K562 (cell line): ENCODE results near the gene ANKEF1. TPM values are rescaled to one million over a fixed set of nuclear protein-coding genes. Genes with fewer than 3 reads are reported as not detected.
A peak's percentile ranks its signal among the peaks of the same experiment; 100 is the strongest.

ENCODE experiments used
- ATAC-seq: fragments of 200-7000 bp; cut with Tn5 transposase; 3 replicates; pipeline ENCODE4 v1.9.1; 2020; ENCODE audit warnings: moderate library complexity
- BruUV-seq: library from RNA; stranded (reverse); fragments of 400-500 nt; replicated peaks from 2 replicates; lab custom pipeline; 2021; lab: Mats Ljungman, UMichigan
- CTCF ChIA-PET: fragments of 300-600 bp; formaldehyde crosslinking; extraction: SDS; loops from one replicate; lab custom pipeline; 2021; ENCODE audit warnings: low intra/inter-chr PET ratio; lab: Yijun Ruan, JAX
- POLR2A ChIA-PET: fragments of 300-600, 350-650 bp; sonication (Branson Sonifier 250); formaldehyde crosslinking; extraction: SDS; loops from one replicate; lab custom pipeline; 2021; ENCODE audit warnings: antibody characterized with exemption, inconsistent platforms; lab: Yijun Ruan, JAX
- DNase-seq, 4 experiments: peaks; one replicate each; pipeline versions ENCODE4 v3.0.0 to v3.0.0-alpha.2; 2011 to 2018; ENCODE audit warnings: low spot score in 3 of 4, mixed read lengths in 3 of 4; ENCODE audit errors: extremely low read depth in 1 of 4
- FAIRE-seq: peaks from 2 replicates; lab custom pipeline; 2011; peaks lifted over from hg19 to GRCh38; lab: Jason Lieb, UNC
- H2AFZ ChIP-seq: 2 replicates; pipeline ENCODE4 v1.6.0; 2011; ENCODE audit warnings: low read depth, low read length, control low read depth, inconsistent platforms
- H3K27ac ChIP-seq: fragments of 200-600 bp; 3 replicates; pipeline ENCODE4 v1.8.0; 2011; ENCODE audit warnings: low read depth, mild to moderate bottlenecking, control low read depth, inconsistent platforms, low read length, moderate library complexity, mixed read lengths; ENCODE audit errors: extremely low read depth
- H3K27me3 ChIP-seq, 2 experiments: fragments of 300-600 bp in 1 of 2; 2 replicates in 1 of 2; 3 replicates in 1 of 2; pipeline versions ENCODE4 v1.6.0 to v1.8.0; 2011; ENCODE audit warnings: inconsistent platforms in 2 of 2, low read length in 2 of 2, mild to moderate bottlenecking in 1 of 2, mixed read lengths in 1 of 2, moderate library complexity in 1 of 2; ENCODE audit not compliant: control insufficient read depth in 2 of 2, insufficient read depth in 2 of 2
- H3K36me3 ChIP-seq: fragments of 300-600 bp; 3 replicates; pipeline ENCODE4 v1.8.0; 2011; ENCODE audit warnings: mild to moderate bottlenecking, low read length, inconsistent platforms; ENCODE audit not compliant: control insufficient read depth, insufficient read depth
- H3K4me1 ChIP-seq, 2 experiments: fragments of 200-600 bp in 1 of 2; replicated peaks in 1 of 2; 2 replicates in 1 of 2; 3 replicates in 1 of 2; pipeline versions ENCODE4 v1.5.1 to v1.8.0; 2011; ENCODE audit warnings: inconsistent platforms in 2 of 2, low read length in 2 of 2, mild to moderate bottlenecking in 1 of 2, mixed read lengths in 1 of 2, moderate library complexity in 1 of 2; ENCODE audit not compliant: control insufficient read depth in 2 of 2, insufficient read depth in 2 of 2
- H3K4me2 ChIP-seq: 2 replicates; pipeline ENCODE4 v1.6.1; 2011; ENCODE audit warnings: low read length, control low read depth, inconsistent platforms, mixed read lengths; ENCODE audit not compliant: insufficient read depth
- H3K4me3 ChIP-seq: fragments of 200-600 bp; sonication (generic), shearing (Covaris generic); 2 replicates; pipeline ENCODE4 v1.5.1; 2016; ENCODE audit warnings: control low read depth, inconsistent platforms
- H3K79me2 ChIP-seq: fragments of 200-600 bp; 3 replicates; pipeline ENCODE4 v1.8.0; 2011; ENCODE audit warnings: low read length, inconsistent platforms; ENCODE audit not compliant: control insufficient read depth, insufficient read depth
- H3K9ac ChIP-seq, 2 experiments: 2 replicates each; pipeline versions ENCODE4 v1.6.0 to v1.6.1; 2011; ENCODE audit warnings: low read depth in 2 of 2, low read length in 2 of 2, control low read depth in 1 of 2, inconsistent platforms in 1 of 2, mild to moderate bottlenecking in 1 of 2, mixed read lengths in 1 of 2; ENCODE audit not compliant: insufficient read depth in 1 of 2
- H3K9me1 ChIP-seq: one replicate; pipeline ENCODE4 v1.6.0; 2011; ENCODE audit warnings: inconsistent platforms, mild to moderate bottlenecking, low read length, moderate library complexity; ENCODE audit not compliant: control insufficient read depth, insufficient read depth
- H3K9me3 ChIP-seq: replicated peaks from 2 replicates; pipeline ENCODE4 v1.5.1; 2011; ENCODE audit warnings: low read depth, low read length, inconsistent platforms; ENCODE audit not compliant: control insufficient read depth, insufficient read depth
- H4K20me1 ChIP-seq: replicated peaks from 2 replicates; pipeline ENCODE4 v1.6.1; 2011; ENCODE audit warnings: low read length, inconsistent platforms, mixed read lengths; ENCODE audit not compliant: control insufficient read depth, insufficient read depth
- BRD4 ChIP-seq: fragments of 200-600 bp; sonication (generic); IDR thresholded peaks from 2 replicates; pipeline ENCODE4 v1.6.1; 2017; ENCODE audit warnings: inconsistent platforms
- CTCF ChIP-seq, 3 experiments: IDR thresholded peaks in 2 of 3; conservative IDR thresholded peaks in 1 of 3; 2 replicates each; pipeline ENCODE4 v1.5.1; 2011 to 2012; ENCODE audit warnings: low read length in 3 of 3, mild to moderate bottlenecking in 3 of 3, control low read depth in 2 of 3, improper control_type of control experiment in 1 of 3, inconsistent platforms in 1 of 3, low read depth in 1 of 3, mixed read lengths in 1 of 3, moderate library complexity in 1 of 3; ENCODE audit not compliant: insufficient read depth in 2 of 3
- RAD21 ChIP-seq, 2 experiments: fragments of 250-450 bp in 1 of 2; fragments of 450-650 bp in 1 of 2; sonication (Bioruptor Pico) in 1 of 2; formaldehyde crosslinking in 1 of 2; IDR thresholded peaks in 1 of 2; conservative IDR thresholded peaks in 1 of 2; 2 replicates each; pipeline versions ENCODE4 v1.4.0 to v1.8.0; 2020 to 2022; ENCODE audit warnings: mild to moderate bottlenecking in 2 of 2, moderate library complexity in 1 of 2
- SMC3 ChIP-seq: conservative IDR thresholded peaks from 2 replicates; pipeline ENCODE4 v1.6.1; 2011; ENCODE audit warnings: low read depth, low read length, improper control_type of control experiment; ENCODE audit not compliant: insufficient read depth
- WGBS: fragments of 100-300 bp; shearing (Covaris generic); methylation state at CpG from one replicate; pipeline ENCODE4 v1.1.6; 2016; ENCODE audit warnings: low coverage, mixed read lengths; ENCODE audit not compliant: insufficient coverage; ENCODE audit errors: missing lambda C conversion rate; 5-methylcytosine and 5-hydroxymethylcytosine counted together
- in situ Hi-C: fragments of 300-500 bp; cut with MboI; formaldehyde crosslinking; loops from 4 replicates; pipeline ENCODE4 v1.15.0; 2018; ENCODE audit warnings: inconsistent platforms, mixed read lengths
- intact Hi-C: fragments of 100-400 bp; cut with micrococcal nuclease; formaldehyde crosslinking; loops from 2 replicates; pipeline ENCODE4 v1.14.2; 2022
- polyA plus RNA-seq, 8 experiments: library from polyadenylated mRNA; depleted of rRNA in 4 of 8; stranded (reverse) in 5 of 8; unstranded in 3 of 8; fragments of >200 nt; fragmentation: Nextera tagmentation in 2 of 8; fragmentation: Illumina TruSeq in 1 of 8; extraction: Ambion mirVana in 2 of 8; extraction: Trizol in 1 of 8; gene quantifications; 2 replicates each; pipeline versions ENCODE4 v1.2.1 to v1.2.3, GENCODE V29; 2011 to 2014; ENCODE audit warnings: inconsistent platforms in 1 of 8, missing spikeins in 1 of 8
- total RNA-seq, 7 experiments: library from RNA; depleted of rRNA in 6 of 7; stranded (reverse); fragments of >200 nt in 6 of 7; fragmentation: Illumina TruSeq in 2 of 7; extraction: Trizol in 2 of 7; gene quantifications; 2 replicates each; pipeline versions ENCODE4 v1.2.1 to v1.2.3, GENCODE V29; 2011 to 2021; ENCODE audit warnings: low replicate concordance in 1 of 7

Gene ANKEF1
- total and polyA plus RNA-seq, 9 of the 15 experiments (the other 6 are each of a cell fraction or from before 2014, with no cell fraction given), result 0.35 to 2.1 (median 1.7) TPM

- FAIRE-seq (no peak), DNase-seq (peak in 3 of 4 experiments; percentile 7 to 10 (median 8)), ATAC-seq (no peak)
- no peaks in the 10 kb centered on the region for H4K20me1 ChIP-seq
- H3K4me1 ChIP-seq, result no peaks in the 10 kb centered on the region
- BruUV-seq, result no TSS peak
- WGBS, result 0% methylated on average over 4 of the region's 4 CpGs
- in situ Hi-C loops, result no loop called here
- no peaks in the 10 kb centered on the region for H3K36me3 ChIP-seq
- no peaks in the 10 kb centered on the region for H3K9me3 ChIP-seq
- no peaks in the 10 kb centered on the region for H3K9me1 ChIP-seq
- TF ChIP-seq BRD4 (no peak), CTCF (IDR thresholded peaks at IDR 0.05 in 2 of 3, conservative IDR thresholded peaks at IDR 0.05 in 1 of 3; ENCODE audit: insufficient read depth in 2 of 3, low read depth in 1 of 3, low read length in 3 of 3) (peak in 2 of 3 experiments; percentile 18 to 42; a peak in 2 of 6 replicates), SMC3 (0 out of 2 replicates have a peak, but pooled peaks have one; percentile 14), RAD21 (CRISPR knock-in tag; conservative IDR thresholded peaks at IDR 0.05 in 1 of 2, IDR thresholded peaks at IDR 0.05 in 1 of 2) (peak in 1 of 2 experiments; percentile 8; a peak in 1 of 4 replicates)
- H3K27me3 ChIP-seq, result no peaks in the 10 kb centered on the region
- no peak overlapping the region for H3K4me2 ChIP-seq
- intact Hi-C loops, result no loop called here
- H3K4me3 ChIP-seq, result no peak overlapping the region
- H3K9ac ChIP-seq, result no peak overlapping the region
- no peaks in the 10 kb centered on the region for H3K79me2 ChIP-seq
- POLR2A ChIA-PET, result no interaction called here
- no peak overlapping the region for H3K27ac ChIP-seq
- CTCF ChIA-PET, result no interaction called here
- H2AFZ ChIP-seq, result no peak overlapping the region
Observed at GRCh38 chr20:10077081-10077471, 42.3 kb downstream of the ANKEF1 start.
